Hematopoietic multipotent progenitor cell treated with erythropoietin and hydrocortisone succinate and interleukin-3 and kit ligand, for 15 days (in vitro differentiated cells): ENCODE measurements around the gene NCOA1.

Source experiments
- DNase-seq: peaks from one replicate; pipeline ENCODE4 v3.0.0-alpha.2; 2015; ENCODE audit warnings: low spot score

NCOA1 gene

GRCh38 chr2:24743924-24744323 lies 252.9 kb downstream of the NCOA1 start:
- no peak for DNase-seq

GRCh38 chr2:24744356-24744755 lies 253.3 kb downstream of the NCOA1 start:
- no peak for DNase-seq

GRCh38 chr2:24745825-24746224 lies 254.8 kb downstream of the NCOA1 start:
- no peak for DNase-seq

DNA sequence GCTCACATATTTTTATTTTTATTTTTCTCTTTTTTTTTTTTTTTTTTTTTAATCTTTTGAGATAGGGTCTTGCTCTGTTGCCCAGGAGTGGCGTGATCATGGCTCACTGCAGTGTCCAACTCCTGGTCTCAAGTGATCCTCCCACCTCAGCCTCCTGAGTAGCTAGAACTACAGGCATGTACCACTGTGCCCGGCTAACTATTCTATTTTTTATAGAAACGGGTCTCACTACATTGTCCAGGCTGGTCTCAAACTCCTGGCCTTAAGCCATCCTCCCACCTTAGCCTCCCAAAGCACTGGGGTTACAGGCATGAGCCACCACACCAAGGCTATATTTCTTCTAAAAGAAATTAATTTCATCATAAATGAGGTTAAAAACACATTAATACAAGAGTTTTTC lies 256.2 kb downstream of the NCOA1 start:
- no peak for DNase-seq

GRCh38 chr2:24749069-24749691 lies 258.1 kb downstream of the NCOA1 start:
- DNase-seq, result no peak

GRCh38 chr2:24754985-24755705 lies 264.1 kb downstream of the NCOA1 start:
- DNase-seq, result no peak

GRCh38 chr2:24756789-24757188 lies 265.7 kb downstream of the NCOA1 start:
- no peak for DNase-seq

- no peak for DNase-seq
These were observed 270.8 kb downstream of the NCOA1 start for GRCh38 chr2:24761866-24762265.

- no peak for DNase-seq
These were observed 271.5 kb downstream of the NCOA1 start for GRCh38 chr2:24762518-24762917.

- no peak for DNase-seq
These were observed 272.8 kb downstream of the NCOA1 start for GRCh38 chr2:24763843-24764242.

DNA sequence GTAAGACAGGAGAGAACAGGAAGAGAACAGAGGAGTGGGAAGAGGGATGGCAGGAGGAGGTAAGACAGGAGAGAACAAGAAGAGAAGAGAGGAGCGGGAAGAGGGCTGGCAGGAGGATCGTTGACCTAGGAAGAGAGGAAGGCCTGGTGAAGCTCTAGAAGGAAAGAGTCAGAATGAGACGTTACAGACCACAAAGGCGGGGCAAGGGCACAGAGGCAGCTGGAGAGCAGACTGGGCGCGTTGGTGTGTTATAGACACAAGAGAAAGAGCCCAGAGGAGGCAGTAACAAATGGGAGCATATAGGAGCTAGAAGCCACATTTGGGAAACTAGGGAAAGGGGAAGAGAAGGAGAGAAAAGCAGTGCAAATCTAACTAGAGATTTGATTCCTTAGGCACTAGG lies 275.6 kb downstream of the NCOA1 start:
- DNase-seq, result no peak

DNA sequence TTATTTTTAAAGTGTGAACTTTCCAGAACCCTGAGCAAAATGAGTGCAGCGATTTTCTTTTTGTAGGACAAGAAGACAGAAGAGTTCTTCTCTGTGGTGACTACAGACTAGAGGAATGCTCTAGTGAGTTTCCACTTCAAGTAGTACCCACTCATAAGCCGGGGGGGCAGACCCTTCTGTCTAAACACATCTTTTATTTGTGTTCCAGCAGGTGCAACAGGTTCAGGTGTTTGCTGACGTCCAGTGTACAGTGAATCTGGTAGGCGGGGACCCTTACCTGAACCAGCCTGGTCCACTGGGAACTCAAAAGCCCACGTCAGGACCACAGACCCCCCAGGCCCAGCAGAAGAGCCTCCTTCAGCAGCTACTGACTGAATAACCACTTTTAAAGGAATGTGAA lies 277.0 kb downstream of the NCOA1 start:
- no peak for DNase-seq

GRCh38 chr2:24768601-24769000 lies 277.5 kb downstream of the NCOA1 start:
- no peak for DNase-seq

- no peak for DNase-seq
These were observed 280.0 kb downstream of the NCOA1 start for GRCh38 chr2:24771061-24771460.

DNA sequence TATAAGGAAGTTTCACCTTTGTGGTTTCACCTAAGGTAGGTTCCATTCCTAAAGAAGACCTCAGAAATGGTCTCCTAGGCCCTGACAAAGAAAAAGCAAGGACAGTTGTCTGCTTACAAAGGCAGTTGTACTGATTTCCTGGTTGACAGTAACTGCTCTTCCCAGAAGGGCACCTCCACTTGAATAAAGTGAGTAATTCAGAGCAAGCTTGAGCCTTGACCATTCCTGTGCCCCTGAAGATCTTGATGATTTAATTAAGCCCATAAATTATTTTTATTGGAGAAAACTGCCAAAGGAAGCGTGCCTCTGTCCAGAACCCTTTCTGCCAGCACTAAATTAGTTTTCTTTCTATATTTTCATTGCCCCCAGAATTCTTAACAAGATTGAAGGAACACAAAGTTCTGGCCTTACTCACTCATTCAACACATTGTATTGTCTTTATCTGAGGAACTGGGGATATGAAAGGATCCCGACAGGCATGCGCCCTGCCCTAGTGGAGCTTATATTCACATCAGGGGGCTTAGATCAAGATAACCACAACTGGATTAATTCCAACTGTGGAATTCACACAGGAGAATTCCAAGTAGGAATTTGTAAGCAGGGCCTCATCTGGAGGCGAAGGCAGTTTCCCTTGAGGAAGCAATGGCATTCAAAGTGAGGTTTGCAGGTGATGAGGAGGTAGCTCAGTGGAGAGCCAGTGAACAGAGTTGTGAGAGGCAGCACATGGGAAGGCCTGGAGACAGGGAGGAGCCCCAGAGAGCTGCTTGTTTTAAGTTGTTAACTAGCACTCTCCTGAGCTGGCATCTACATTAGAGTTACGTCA lies 280.9 kb downstream of the NCOA1 start:
- DNase-seq, result no peak

GRCh38 chr2:24774373-24774772 lies 283.3 kb downstream of the NCOA1 start:
- DNase-seq, result no peak

DNA sequence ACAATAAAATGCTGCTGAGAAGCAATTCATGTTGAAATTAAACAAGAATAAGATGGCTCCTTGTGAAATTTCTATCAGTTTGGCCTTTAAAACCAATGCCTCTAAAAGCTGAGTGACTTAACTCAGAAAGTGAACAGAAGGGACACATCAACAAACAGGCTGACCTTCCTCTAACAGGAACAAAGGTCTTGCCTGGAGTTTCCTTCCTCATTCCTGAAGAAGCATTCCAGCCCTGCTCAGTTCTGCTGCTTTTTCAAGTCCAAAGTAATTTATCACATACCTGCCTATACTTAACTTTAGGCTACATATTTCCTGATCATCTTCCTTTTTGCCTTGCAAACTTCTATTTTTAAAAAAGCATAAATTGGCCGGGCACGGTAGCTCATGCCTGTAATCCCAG lies 288.1 kb downstream of the NCOA1 start:
- DNase-seq, result no peak

DNA sequence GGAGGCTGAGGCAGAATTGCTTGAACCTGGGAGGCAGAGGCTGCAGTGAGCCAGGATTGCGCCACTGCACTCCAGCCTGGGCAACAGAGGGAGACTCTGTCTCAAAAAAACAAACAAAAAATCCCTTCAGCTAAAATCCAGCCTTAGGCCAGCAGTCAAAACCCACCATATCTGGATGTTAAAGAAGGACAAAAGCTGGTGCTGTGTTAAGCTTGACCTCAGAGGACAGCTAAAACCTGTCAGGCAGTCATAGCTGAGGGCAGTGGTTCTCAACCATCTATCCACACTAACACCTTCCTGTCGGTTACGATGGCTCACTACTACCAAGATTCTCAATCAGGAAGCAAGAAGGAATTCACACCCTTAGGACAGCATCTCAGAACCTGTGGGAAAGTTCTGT lies 292.6 kb downstream of the NCOA1 start:
- DNase-seq, result no peak

GRCh38 chr2:24785671-24786321 lies 294.7 kb downstream of the NCOA1 start:
- no peak for DNase-seq

- no peak for DNase-seq
These were observed 296.5 kb downstream of the NCOA1 start for GRCh38 chr2:24787532-24787931.

GRCh38 chr2:24788816-24789215 lies 297.8 kb downstream of the NCOA1 start:
- no peak for DNase-seq

- DNase-seq, result no peak
These were observed 300.4 kb downstream of the NCOA1 start for GRCh38 chr2:24791452-24791851.

- DNase-seq, result no peak
These were observed 301.5 kb downstream of the NCOA1 start for GRCh38 chr2:24792542-24792873.
